Thyroid gland (tissue), 4 donors: ENCODE data around the gene MAGI3.

Source experiments
- POLR2A ChIP-seq, 2 donors: fragments of 450-650 bp; IDR thresholded peaks; one replicate each; pipeline ENCODE4 v1.6.1; 2017; ENCODE audit warnings: antibody characterized with exemption in 2 of 2, mild to moderate bottlenecking in 2 of 2, moderate library complexity in 1 of 2
- TF ChIP-seq, protein P1 (sequence below), 6 experiments: fragments of 200-600 bp in 3 of 6; fragments of 450-650 bp in 3 of 6; sonication (generic) in 3 of 6; IDR thresholded peaks; one replicate each; pipeline ENCODE4 v1.5.1; 2016 to 2019; ENCODE audit warnings: antibody characterized with exemption in 6 of 6, mild to moderate bottlenecking in 2 of 6, inconsistent platforms in 1 of 6, moderate library complexity in 1 of 6

DNA sequence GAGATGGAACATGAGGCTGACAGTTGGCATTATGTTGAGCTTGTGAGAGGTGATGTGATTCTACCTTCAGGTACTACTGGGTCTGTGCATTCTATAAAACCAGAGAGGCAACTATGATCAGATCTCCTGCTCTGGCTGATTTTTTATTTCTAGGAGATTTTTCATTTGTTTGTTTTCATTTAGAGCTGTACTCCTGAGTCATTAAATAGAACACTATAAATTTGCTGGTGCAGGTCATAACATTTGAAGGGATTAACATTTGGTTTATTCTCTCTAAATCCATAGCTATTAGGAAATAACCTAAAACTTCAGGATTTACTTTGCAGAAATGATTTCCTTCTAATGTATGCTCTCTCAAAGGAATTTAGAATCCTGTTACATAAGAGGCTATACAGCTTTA, 42.9 kb downstream of the MAGI3 start:
- TF ChIP-seq, protein P1, sequence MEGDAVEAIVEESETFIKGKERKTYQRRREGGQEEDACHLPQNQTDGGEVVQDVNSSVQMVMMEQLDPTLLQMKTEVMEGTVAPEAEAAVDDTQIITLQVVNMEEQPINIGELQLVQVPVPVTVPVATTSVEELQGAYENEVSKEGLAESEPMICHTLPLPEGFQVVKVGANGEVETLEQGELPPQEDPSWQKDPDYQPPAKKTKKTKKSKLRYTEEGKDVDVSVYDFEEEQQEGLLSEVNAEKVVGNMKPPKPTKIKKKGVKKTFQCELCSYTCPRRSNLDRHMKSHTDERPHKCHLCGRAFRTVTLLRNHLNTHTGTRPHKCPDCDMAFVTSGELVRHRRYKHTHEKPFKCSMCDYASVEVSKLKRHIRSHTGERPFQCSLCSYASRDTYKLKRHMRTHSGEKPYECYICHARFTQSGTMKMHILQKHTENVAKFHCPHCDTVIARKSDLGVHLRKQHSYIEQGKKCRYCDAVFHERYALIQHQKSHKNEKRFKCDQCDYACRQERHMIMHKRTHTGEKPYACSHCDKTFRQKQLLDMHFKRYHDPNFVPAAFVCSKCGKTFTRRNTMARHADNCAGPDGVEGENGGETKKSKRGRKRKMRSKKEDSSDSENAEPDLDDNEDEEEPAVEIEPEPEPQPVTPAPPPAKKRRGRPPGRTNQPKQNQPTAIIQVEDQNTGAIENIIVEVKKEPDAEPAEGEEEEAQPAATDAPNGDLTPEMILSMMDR (IDR thresholded peaks at IDR 0.05): no peak
- TF ChIP-seq POLR2A (IDR thresholded peaks at IDR 0.05): no peak
